HG02623 (cell line): ENCODE results near the gene RSRP1.
"Not testable (repeated sequence)": the region's sequence is repeated elsewhere in the genome, so short reads cannot be mapped to it uniquely, and the experiment has no call there.

Source experiments
- ATAC-seq: cut with Tn5 transposase; IDR thresholded peaks from one replicate; pipeline ENCODE4 v1.9.1; 2021; ENCODE audit warnings: moderate library complexity; ENCODE audit not compliant: unreplicated experiment

The RSRP1 gene

DNA sequence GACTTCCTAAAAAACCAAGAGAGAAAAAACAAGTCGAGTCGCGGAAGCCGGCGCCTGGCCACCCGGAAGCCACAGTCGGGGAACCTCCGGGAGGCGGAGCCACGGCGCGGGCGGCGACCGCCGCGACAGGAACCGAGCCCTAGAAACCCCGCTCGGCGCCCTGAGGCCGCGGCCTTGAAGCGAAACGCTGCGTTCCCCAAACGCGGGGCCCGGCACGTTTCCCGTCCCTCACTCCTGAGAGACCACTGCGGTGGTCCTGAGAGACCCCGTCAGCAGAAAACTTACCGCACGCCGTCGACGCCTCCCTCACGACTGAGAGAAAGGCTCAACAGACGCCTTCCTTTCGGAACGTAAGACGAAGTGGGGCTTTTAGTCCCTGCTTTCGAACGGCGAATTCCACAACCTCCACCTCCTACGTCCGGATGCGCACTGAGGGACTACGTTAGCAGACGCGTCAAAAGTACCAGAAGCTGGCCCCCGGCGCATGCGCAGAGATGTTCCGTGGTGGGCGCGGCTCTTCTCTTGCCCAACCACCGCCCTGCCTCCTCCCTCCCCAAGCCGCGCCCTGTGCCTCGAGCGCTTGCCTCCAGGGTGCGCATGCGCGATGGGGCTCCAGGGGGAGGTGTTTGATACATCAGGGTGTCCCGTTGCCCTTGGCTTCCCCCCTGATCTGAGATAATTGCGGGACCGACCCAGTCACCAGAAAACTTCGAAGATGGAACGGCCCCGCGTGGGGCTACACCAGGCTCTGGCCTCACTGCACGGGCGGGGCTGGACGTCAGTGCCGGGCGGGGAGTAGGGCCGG, at the start of gene RSRP1:
Gene RSRP1, minus strand, starts transcription at position 431 of the 805 bp plus-strand sequence. CDS start 491 bp downstream, outside the sequence.
- ATAC-seq: peak; percentile 87

GRCh38 chr1:25296501-25296900, 49.2 kb upstream of the RSRP1 start:
- ATAC-seq: not testable (repeated sequence)

GRCh38 chr1:25294889-25295826, 47.9 kb upstream of the RSRP1 start:
- ATAC-seq: not testable (repeated sequence)

DNA sequence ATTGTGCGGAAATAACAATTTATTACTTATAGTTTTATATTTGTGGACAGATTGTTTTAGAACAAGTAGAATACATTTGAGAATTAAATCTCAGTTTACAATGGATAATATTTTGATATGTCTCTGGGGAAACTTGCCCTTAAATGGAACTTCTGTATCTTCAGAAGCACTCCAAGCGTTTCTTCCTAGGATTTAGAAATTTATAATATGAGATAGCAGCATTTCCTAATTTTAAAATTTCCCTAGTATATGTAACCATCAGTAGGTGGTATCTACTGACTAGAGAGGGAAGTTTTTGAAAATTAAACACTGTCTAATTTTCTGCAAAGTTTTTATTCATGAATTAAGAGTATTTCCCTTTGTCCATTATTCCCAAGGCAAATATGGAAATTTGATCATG, 46.2 kb upstream of the RSRP1 start:
- ATAC-seq: not testable (repeated sequence)

DNA sequence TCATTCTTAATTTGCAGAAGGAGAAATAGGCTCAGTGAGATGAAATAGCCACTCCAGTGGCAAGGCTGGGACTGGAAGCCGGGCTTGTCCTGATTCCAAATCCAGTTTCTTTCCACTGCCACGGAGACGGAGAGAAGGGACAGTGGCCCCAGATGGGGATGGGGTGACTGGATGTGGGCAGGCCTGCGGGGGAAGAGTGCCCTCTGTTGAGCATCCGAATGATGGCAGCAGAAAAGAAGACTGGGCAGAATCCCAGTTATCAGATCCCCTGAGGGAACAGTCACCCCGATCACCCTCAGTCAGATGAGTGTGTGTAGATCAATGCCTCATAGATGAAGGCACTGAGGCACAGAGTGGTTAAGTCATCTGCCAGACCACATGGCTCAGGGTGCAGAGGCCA, 42.8 kb upstream of the RSRP1 start:
- ATAC-seq: not testable (repeated sequence)

DNA sequence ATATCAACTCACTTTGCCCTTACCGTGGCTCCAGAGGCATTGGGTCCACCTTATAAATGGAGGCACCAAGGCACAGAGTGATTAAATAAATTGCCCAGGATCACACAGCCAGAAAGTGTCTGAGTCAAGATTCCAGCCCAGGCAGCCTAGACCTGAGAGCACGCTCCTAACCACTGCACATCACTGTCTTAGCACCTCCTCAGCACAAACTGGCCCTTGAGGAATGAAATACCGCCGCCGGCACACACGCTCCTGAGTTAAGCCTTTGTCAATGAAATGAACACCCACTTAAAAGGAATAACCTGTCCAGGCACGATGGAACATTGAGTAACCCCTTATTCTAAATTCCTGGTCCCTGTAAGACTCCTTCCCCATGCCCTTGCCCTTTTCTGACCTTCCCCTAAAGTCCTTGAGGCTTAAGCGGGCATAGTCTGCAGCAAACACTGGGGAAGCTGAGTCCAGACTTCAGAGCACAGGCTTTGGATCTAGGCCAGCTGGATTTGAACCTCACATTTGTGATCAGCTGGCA, 41.4 kb upstream of the RSRP1 start:
- not testable (repeated sequence) for ATAC-seq

GRCh38 chr1:25287164-25287563, 39.9 kb upstream of the RSRP1 start:
- ATAC-seq: not testable (repeated sequence)

DNA sequence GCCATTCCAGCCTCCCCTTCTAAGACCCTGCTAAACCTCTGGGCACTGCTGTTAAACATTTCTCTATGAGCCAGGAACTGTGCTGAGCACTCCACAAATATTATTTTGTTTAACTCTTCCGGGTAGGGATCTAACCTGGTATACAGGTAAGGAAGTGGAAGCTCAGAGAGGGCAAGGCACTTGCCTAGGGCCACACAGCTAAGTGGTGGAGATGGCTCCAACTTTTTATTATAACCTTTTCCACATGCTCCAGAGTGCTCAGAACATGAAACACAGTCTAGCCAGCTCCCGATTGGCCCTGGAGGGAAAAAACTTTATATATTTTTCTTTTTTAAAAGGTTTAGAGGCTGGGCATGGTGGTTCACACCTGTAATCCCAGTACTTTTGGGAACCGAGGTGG, 38.6 kb upstream of the RSRP1 start:
- not testable (repeated sequence) for ATAC-seq

GRCh38 chr1:25279693-25280111, 32.4 kb upstream of the RSRP1 start:
- ATAC-seq: not testable (repeated sequence)

DNA sequence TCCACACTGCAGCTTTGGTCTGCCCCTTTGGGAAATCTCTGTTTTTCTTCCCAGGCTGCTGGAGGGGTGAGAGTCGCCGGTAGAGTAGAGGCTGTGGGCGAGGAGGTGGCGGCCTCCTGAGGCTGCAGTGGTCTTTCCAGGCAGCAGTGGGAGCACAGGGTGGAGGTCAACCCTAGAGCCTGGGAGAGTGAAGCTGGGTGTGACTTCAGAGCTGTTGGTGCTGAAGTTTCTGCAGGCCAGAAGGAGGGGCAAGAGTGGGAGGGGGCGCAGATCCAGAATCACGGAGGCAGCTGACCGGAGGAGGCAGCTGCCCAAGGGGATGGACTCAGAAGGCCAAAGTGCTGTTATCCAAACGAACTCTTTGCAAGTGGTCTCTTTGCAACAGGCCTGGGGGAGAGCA, 31.5 kb upstream of the RSRP1 start:
- not testable (repeated sequence) for ATAC-seq

DNA sequence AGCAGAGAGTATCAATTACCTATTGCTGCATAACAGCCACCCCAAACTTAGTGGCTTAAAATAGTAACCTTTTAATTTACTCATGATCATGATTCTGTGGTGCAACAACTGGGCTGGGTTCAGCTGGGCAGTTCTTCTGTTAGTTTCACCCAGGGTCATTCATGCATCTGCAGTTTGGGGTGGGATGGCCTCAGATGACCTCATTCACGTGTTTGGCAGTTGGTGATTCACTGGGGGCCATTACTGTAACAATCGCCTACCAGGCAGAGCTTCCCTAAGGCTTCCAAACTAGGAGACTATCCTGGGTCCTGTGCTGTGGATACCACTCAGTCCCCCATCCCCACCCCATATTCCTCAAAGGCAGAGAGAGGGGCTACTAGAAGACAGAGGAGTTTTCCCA, 31.1 kb upstream of the RSRP1 start:
- ATAC-seq: not testable (repeated sequence)

DNA sequence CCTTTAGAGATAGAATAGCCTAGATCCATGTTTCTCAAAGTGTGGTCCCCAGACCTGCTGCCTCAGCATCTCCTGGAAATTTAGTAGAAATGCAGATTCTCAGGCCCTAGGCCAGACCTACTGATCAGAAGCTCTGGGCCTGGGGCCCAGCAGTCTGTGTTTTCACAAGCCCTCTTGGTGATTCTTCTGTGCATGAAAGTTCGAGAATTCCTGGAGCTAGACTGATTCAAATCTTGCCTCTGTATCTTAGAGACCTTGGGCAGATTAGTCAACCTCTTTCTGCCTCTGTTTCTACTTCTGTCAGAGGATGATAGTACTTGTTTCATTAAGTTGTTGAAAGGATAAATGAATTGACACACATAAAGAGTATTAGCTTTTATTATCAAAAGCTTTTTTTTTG, 30.0 kb upstream of the RSRP1 start:
- ATAC-seq: not testable (repeated sequence)

DNA sequence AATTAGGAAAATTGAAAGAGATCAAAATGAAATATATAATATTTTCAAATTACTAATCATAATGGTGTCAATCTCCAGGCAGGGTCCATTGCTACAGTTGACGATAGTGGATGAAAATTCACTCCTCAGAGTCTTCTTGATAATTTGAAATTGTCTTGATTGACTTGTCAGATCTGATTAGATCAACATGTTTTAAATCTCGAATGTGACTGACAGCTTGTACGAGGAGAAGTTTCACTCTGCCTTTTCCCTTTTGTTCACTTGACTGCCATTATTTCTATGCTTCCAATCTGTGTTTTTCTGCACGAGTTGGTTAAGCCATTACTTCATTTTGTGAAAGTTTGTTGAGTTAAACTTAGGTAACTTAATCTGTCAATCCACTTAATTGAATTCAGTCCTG, 28.4 kb upstream of the RSRP1 start:
- not testable (repeated sequence) for ATAC-seq

- not testable (repeated sequence) for ATAC-seq
Measured at GRCh38 chr1:25272238-25272637, 25.0 kb upstream of the RSRP1 start, which contains the start of gene RHD. TSS of gene RHD (plus strand) at chr1:25272509. CDS start at chr1:25272548, 39 bp downstream.

DNA sequence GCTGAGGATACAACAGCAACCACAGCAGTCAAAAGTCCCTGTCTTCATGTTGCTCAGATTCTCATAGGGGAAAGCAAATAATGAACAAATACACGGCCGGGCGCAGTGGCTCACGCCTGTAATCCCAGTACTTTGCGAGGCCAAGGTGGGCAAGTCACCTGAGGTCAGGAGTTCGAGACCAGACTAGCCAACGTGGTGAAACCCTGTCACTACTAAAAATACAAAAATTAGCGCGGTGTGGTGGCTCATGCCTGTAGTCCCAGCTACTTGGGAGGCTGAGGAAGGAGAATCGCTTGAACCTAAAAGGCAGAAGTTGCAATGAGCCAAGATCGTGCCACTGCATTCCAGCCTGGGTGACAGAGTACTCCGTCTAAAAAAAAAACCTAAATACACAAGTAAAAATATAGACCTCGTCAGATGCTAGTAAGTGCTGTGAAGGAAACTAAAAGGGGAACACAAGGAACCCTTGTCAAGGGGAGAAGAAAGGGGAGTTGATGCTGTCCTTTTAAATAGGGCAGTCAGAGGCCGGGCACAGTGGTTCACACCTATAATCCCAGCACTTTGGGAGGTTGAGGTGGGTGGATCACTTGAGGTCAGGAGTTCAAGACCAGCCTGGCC, 21.0 kb upstream of the RSRP1 start:
- ATAC-seq: not testable (repeated sequence)

DNA sequence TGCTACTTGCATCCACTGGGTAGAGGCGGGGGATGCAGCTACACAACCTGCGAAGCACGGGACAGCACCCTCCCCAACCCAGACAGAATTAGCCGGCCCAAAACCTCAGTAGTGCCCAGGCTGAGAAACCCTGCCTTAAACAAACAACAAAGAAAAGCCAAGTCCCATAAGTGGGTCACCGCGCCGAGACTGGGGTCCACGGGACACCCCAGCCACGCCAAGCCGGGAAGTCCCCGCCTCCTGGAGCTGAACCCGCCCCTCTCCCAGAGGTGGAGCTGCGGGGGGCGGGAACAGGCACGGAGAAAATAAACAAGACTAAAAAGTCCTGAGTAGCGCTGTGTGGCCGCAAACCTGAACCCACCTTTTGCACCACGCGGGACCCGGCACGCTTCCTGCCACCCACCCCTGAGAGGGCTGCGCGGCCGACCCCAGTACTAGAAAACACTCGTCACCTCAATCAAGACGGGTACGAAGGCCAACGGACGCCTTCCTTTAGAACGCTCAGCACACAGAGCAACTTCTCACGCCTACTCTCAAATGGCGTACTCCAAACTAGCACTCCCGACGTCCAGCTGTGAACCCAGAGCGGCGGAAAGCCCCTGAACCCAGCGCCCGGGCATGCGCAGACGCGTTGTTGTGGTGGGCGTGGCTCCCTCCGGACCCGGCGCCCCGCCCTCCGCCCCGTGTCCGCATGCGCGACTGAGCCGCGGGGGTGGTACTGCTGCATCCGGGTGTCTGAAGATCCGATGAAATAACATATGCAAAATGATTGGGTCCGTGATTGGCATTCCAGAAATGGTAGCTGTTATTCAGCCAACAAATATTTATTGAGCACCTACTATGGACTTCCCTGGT, 20.3 kb upstream of the RSRP1 start:
- ATAC-seq: peak; percentile 62

DNA sequence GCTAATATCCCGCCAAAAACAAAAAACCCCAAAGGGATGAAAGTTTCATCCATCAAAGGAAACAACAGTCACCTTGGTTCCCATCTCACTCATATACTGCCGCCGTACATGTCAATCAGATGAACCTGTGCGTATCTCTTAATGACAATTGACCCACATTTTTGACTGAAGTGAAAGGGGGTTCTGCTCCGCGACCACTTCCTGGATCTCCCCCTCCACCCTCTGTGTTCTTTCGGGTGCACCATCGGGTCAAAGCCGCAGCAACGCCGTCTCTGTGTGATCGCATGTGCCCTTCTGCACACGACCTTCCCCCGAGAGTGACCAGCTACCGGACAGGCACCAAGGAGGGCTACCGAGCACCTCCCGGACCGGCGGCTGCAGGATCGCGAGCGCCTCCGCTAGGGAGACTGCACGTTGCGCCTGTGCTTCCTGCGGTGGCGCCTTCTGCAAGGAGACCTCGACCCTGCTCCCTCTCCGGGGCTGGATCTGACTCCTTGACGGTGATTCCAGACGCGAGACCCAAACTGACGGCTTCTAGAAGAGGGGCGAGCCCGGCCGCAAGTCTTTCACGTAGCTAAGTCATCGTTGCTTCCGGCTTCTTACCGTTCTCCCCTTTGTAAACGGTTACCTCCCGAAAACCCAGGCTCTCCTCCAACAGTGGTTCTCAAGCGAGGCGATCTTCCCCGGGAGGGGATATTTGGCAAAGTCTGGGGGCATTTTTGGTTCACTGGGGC, 19.5 kb upstream of the RSRP1 start:
- peak; percentile 15 for ATAC-seq

GRCh38 chr1:25260336-25260735, 13.1 kb upstream of the RSRP1 start:
- not testable (repeated sequence) for ATAC-seq

DNA sequence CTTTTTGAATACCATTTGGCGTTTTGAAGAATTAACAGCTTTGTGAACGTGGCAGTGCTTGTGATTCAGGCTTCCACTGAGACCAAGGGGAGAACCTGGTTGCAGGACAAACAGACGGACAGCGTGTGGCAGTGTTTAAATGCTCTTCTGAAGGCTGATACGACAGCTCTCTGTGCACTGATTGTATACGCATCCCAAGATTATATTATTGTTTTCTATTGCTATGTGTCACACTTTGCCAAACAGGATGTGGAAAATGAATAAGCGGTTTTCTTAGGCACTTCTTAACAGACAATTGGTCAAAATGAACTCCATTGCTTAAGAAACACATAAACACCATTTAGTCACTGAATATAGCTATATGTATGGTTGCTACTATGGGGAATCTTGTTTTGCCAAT, 12.6 kb upstream of the RSRP1 start:
- ATAC-seq: not testable (repeated sequence)
